HG03460 (cell line): ENCODE results near the gene TMC6.
"Not testable (repeated sequence)": the region's sequence is repeated elsewhere in the genome, so short reads cannot be mapped to it uniquely, and the experiment has no call there.

Experiments used
- ATAC-seq: cut with Tn5 transposase; IDR thresholded peaks from one replicate; pipeline ENCODE4 v1.9.1; 2021; ENCODE audit not compliant: unreplicated experiment

TMC6 gene

GRCh38 chr17:78081551-78081950, 47.0 kb downstream of the TMC6 start:
- ATAC-seq: no peak

GRCh38 chr17:78079253-78079652, 49.3 kb downstream of the TMC6 start:
- ATAC-seq: no peak

- ATAC-seq: no peak
Observed at GRCh38 chr17:78075545-78075944, 53.0 kb downstream of the TMC6 start.

GRCh38 chr17:78075011-78075410, 53.5 kb downstream of the TMC6 start:
- no peak for ATAC-seq

DNA sequence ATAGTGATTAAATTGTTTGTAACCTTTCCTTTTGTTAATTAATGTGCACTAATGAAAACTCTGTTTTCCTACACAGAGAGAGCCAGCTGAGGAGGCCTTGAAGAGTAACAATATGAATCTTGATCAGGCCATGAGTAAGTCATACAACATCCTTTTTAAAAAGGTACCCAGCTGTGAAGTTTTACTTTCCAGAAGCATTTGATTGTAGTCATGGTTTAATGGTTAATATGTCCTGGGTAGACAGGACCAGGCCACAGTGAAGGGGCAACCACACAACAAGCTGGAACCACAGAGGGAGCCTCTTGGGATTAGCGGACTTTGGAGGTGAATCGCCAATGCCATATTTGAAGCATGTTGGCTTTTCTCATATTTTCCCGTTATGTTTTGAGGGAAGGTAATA, 55.6 kb downstream of the TMC6 start:
- no peak for ATAC-seq

DNA sequence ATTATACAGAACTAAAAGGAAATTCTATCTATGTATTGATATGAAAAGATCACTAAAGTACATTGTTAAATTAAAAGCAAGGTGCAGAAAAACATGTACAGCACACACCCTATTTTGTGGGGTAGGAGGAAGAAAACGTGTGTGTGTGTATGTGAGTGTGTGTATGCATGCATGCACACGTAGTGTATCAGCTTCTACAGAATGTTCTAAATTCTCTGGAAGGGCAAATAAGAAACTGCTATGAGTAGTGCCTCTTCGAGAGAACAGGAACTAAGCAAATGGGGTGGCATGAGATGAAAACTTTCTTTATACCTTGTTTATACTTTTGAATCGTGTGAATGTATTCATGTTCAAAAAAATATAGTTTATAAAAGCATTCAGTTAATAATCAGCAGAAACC, 58.9 kb downstream of the TMC6 start:
- no peak for ATAC-seq

- not testable (repeated sequence) for ATAC-seq
Observed at GRCh38 chr17:78066976-78067375, 61.6 kb downstream of the TMC6 start.

DNA sequence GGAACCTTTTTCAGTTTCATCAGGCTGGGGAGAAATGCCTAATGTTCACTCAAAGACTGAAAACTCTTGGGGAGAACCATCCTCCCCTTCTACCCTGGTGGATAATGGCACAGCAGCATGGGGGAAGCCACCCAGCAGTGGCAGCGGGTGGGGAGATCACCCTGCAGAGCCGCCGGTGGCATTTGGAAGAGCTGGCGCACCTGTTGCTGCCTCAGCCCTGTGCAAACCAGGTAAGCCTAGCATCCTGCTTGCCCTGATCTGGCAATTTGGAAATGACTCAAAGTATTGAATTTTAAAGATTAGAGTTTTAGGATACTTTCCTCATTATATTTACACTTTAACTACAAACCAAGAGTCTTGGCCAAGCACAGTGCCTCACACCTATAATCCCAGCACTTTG, 63.8 kb downstream of the TMC6 start:
- ATAC-seq: no peak

GRCh38 chr17:78063489-78063888, 65.1 kb downstream of the TMC6 start:
- no peak for ATAC-seq

- ATAC-seq: no peak
Observed at GRCh38 chr17:78062596-78062995, 66.0 kb downstream of the TMC6 start.
